NCI-H128 (cell line): ENCODE data around the gene PRSS8.
"Not testable (repeated sequence)": the region's sequence is repeated elsewhere in the genome, so short reads cannot be mapped to it uniquely, and the experiment has no call there.

ENCODE experiments used
- DNase-seq: peaks from one replicate; lab custom pipeline; 2025; ENCODE audit not compliant: unreplicated experiment; lab: John Stamatoyannopoulos, UW

PRSS8 gene

DNA sequence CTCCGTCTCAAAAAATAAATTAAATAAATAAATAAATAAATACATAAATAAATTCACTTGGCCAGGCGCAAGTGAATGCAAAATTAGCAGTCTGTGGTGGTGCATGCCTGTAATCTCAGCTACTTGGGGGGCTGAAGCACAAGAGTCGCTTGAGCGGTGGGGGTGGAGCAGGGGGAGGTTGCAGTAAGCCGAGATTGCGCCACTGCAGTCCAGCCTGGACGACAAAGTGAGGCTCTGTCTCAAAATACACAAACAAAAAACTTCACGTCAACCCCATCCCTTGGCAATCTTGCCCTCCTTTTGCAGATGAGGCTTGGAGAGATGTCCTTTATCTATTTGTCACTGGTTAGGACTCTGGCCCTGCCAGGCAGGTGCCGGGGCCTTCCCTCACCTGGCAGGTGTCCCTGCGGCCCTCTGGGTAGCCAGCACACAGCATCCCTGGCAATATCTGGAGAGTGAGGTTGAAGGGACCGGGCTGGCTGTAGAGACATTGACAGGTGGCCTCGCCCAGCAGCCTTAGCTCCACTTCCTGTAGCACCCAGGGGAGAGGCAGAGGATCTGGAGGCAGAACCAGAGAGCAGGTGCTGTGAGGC is 10.0 kb upstream of the PRSS8 start:
- DNase-seq, result no peak

DNA sequence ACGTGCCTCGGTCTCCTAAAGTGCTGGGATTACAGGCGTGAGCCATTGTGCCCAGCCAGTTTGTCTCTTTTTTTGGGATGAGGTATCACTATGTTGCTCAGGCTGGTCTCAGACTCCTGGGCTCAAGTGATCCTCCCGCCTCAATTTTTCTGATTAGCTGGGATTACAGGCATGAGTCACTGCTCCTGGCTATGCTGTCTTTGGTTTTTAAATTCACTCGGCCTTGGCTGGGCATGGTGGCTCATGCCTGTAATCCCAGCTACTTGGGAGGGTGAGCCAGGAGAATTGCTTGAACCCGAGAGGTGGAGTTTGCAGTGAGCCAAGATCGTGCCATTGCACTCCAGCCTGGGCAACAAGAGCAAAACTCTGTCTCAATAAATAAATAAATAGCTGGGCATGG is 8.9 kb upstream of the PRSS8 start:
- not testable (repeated sequence) for DNase-seq

DNA sequence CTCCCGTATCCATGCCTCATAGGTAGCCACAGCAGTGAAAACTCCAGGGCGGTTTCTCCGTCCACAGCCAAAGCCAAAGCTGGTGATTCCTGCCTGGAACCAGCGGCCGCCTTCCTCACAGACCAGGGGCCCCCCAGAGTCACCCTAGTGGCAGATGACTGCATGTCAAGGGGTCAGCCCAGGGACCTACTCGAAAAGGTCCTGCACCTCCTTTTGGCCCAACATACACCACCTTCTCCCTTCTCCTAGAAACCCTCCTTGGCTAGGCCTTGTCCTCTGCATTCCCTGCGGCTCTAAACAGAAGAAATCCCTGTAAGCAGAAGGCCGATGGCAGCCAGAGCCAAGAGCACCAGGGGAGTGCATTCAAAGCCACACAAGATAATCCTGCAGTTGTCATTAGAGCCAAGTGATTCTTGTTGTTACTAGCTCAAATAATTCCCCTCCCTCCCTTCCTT is 8.2 kb upstream of the PRSS8 start:
- DNase-seq, result no peak

DNA sequence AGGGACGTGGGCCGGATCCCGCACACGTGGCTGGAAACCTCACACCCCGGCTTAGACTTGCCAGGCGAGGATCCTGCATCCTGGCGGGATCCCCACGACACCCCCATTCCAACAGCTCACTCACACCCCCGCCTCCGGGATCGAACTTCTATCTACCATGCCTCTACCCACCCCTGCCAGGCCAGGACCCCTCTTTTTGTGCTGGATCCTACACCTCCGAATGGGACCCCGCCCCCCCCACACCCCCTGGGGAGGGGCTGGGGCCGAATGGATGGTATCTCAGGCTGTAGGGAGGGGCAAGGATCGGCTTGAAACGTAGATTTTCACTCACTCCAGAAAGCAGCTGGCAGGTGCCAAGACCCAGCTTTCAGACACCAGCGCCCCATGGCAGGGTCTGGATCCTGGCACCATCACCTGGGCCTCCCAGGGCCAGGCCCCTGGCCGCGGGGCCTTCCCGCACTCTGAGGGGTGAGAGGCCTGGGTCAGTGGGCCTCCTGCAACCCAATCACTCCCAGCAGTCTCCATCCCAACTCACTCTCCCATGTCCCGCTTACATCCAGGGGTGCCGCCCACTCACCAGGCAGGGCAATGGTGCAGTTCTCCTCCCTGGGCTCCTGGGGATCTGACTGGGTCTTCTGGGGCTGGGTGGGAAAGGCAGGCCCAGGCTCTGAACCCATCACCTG is 7.6 kb upstream of the PRSS8 start:
- no peak for DNase-seq

DNA sequence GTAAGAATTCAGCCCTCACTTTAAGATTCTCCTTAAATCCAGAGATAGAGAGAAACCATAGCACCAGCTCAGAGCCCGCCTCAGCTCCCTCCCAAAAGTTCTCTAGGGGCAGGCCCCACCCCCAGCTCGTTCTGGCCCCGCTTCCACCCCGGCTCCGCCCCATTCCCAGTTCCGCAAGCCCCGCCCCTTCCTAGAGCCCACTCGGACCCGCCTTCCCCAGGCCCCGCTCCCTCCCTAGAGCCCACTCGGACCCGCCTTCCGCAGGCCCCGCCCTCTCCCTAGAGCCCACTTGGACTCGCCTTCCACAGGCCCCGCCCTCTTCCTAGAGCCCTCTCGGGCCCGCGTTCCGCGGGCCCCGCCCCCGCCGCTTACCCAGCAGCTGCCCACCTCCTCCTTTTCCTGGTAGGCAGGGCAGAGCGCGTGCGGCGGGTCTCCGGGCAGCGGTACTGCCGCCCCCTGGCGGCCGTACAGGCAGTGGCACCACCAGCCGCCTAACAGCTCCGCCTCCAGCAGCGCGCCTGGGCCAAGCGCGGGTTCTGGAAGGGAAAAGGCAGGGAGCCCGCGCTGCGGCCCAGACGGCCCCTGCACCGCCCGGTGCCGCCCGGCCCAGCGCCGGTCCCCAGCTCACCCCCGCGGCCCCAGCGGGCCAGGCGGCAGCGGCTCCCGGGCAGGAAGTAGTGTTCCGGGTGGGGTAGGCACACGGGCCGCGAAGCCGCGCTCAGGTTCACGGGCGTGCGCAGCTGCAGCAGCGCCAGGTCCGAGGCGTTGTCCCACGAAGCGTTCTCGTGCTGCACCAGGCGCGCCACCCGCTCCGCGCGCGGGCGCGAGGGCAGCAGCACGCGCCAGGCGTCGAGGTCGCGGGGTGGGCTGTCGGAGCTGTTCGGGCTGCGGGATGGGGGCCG is 6.8 kb upstream of the PRSS8 start:
- DNase-seq, result peak; percentile 88

DNA sequence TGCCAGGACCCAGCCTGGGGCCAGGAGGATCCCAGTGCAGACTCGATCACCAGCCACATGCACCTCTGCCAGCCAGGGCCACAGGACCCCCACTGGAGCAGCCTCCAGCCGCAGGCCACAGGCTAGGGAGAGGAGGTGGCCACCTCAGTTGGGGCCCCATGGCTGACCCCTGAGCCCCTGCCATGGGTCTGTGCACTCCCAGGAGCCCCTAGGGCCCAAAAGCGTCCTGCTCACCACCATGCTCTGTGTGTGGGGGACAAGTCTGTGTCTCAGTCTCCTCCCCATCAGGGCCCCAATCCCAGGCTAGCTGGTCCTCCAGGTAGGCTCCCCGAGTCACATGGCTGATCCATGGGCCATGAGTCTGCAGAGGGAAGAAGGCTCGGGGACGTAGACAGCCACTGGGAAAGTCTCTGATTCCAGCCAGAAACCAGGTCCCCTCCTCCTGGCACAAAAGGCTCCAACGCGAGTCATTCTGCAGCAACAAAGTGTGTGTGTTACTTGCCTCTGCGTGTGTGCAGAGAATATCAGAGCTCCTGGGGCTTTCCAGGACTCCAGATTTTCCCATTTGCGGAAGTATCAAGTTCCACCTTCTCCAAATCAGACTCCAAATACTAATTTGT is 6.1 kb upstream of the PRSS8 start:
- no peak for DNase-seq

DNA sequence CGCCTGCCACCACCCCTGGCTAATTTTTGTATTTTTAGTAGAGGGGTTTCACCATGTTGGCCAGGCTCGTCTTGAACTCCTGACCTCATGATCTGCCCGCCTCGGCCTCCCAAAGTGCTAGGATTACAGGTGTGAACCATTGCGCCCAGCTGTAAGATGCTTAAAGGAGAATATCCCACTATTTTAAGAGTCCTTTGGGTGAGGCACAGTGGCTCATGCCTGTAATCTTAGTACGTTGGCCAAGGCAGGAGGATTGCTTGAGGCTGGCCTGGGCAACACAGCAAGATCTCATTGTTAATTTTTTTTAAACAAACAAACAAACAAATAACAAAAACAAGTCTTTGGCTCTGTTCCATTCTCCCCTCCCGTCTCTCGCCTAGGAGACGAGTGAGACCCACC is 5.5 kb upstream of the PRSS8 start:
- not testable (repeated sequence) for DNase-seq

DNA sequence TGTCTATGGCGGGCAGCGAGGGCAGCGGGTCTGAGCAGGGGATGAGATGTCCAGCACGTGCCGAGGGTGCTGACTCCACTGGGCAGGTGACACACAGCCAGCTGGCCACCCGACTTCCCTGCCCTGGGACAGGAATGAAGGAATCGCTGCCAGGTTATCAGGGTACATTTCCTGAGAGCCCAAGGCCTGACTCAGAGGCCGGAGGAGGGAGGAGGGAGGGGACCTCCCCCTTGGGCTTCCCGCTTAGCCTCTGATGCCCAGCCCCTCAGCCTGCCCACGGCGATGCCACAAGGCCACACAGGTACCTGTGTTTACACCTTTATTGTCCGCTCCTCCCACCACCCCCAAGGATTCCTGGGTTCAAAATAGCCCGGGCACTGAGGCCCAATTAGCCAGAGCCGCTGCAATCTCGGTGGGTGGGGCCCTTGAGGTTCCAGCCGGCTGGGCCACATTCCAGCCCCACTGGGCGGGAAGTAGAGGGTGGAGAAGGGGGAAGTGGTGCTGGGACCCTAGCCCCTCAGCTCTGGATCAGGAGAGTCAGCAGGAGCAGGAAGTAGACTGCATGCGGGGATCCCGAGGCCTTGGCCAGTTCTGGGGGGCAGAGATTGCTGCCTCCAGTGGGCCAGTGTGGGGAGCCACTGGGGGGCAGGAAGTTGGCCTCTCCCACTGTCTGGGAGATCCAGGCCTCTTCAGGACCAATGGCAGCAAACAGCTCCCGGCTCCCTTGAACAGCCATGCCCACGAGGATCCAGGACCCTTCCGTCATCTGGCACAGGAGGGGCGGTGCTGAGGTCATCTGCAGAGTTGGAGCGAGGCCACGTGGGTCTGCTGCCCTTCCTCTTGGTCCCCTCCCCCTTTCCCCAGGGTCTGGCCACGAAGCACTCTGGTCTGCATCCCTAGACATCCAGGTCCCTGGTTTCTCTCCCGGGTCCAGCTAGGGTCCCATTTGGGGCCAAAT is 3.4 kb upstream of the PRSS8 start:
- no peak for DNase-seq

DNA sequence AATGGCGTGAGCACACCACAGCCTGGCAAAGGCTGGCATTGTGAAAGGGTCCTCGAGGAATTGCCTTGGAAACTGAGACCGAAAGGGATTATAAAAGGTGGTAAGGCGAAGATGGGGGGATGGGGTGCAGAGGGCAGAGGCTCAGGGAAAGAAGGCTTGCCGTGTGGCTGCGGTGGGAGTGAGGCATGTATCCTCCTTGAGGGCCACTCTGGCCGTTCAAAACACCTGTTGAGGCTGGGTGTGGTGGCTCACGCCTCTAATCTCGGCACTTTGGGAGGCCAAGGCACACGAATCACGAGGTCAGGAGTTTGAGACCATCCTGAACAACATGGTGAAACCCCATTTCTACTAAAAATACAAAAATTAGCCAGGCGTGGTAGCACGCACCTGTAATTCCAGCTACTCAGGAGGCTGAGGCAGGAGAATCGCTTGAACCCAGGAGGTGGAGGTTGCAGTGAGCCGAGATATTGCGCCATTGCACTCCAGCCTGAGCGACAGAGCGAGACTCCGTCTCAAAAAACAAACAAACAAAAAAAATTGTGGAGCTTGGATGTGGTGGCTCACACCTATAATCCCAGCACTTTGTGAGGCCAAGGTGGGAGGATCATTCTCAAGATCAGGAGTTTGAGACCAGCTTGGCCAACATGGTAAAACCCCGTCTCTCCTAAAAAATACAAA is 1.4 kb upstream of the PRSS8 start:
- not testable (repeated sequence) for DNase-seq

DNA sequence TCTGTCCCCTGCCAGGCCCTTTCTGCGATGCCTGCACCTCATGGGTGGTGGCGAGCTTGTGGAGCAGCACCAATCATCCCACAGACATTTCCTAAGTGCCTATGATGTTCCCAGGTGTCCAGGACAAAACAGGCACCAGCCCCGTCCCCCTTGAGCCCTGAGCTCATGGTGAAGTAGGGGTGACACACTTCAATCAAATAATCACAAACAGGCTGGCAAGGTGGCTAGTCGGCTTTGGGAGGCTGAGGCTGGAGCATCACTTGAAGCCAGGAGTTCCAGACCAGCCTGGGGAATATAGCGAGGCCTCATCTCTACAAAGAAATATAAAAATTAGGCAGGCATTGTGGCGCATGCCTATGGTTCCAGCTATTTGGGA is 748 bp upstream of the PRSS8 start:
- DNase-seq, result no peak

DNA sequence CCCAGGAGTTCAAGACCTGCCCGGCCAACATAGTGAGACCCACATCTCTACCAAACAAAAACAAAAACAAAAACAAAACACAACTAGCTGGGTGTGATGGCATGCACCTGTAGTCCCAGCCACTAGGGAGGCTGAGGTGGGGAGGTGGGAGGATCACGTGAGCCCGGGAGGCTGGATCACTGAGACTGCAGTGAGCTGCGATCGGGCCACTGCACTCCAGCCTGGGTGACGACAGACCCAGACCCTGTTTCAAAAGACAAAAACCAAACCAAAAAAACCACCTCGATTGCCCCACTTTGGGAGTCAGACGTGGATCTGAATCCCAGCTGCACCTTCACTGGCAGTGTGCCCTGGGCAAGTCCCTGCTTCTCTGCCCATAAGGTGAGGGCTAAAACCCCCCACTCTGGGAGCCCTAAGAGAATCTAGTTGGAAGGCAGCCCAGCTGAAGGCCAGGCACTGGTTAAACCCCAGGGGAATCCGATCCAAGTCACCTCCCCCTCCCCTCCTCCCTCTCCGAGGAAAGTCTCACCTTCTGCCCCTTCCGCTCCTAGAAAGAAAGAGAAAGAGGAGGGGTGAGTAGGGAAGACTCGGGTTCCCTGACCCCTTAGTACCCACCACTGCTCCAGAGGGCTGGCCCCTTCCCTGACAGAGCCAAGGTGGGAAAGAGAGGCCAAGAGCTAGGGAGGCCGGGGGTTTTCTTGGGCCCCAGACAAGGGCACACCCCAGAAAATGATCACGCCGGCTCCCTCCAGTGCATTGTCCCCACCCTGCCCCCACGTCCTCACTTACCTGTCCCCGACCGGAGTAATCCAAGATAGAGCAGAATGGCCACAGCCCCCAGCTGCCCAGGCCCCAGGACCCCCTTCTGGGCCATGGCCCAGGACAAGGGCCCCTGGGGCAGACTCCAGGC is 647 bp downstream of the PRSS8 start:
- DNase-seq, result no peak

DNA sequence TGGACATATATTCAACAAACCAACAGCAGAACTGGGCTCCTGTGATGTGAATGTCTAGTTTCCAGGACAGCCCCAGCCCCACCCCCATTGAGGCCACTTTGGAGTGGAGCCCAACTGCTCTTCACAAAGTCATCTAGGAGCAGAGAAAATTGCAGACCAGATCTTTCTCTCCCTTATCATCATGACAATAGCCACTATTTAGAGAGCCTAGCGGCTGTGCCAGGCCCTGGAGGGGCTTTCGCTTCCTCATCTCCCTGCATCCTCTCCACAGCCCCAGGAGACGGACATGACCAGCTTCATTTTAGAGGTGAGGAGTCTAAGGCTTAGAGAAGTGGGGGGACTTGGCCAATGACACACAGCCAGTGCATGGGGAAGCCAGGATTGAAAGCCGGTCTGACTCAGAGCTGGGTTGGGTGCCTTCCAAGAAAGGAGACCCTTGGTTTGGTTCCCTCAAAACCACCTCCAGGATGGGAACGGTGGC is 1.4 kb downstream of the PRSS8 start:
- DNase-seq, result no peak

DNA sequence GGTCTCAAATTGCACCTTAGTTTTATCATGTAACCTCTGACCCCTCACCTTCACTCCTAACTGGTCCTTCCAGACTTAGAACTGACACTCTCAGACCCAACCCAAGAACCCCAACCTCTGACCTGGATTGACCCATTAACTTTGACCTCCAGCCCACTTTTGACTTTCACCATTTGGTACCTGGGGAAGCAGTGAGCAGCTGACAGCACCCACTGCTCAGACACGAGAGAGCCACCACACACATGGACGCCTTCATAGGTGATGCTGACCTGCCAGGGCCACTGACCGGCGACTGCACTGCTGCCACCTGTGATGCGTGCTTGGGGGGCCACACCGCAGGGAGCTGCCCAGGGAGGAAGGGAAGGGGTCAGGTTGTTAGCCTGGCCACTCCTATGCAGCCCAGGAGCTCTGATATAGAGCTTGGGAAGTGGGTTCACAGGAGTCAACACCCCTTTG is 2.5 kb downstream of the PRSS8 start:
- DNase-seq, result no peak

DNA sequence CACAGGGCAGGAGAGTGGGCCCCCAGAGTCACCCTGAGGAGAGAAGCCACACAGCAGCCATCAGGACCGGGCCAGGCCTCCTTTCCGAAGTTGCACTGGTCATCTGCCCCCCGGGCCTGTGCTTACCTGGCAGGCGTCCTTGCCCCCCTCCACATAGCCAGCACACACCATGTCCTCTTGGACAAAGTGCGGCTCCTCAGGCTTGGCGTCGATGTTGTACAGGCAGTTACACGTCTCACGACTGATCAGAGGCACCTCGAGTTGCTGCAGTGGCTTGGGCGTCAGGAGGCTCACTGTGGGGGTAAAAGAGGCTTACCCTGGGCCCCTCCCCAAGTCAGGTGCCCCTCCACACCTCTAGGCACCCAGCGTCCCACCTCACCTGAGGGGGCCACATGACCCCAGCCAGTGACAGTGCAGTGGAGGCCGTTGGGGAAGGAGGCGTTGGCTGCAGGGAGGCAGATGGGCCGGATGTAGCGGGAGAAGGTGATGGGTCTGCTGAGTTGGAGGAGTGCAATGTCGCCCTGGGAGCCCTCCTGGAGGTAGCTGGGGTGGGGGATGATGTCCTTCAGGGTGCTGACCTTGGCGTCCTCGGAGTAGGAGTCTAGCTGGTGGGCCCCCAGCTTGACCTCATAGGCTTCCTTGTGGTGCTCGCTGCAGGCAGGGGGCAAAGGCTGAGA is 3.1 kb downstream of the PRSS8 start:
- no peak for DNase-seq

DNA sequence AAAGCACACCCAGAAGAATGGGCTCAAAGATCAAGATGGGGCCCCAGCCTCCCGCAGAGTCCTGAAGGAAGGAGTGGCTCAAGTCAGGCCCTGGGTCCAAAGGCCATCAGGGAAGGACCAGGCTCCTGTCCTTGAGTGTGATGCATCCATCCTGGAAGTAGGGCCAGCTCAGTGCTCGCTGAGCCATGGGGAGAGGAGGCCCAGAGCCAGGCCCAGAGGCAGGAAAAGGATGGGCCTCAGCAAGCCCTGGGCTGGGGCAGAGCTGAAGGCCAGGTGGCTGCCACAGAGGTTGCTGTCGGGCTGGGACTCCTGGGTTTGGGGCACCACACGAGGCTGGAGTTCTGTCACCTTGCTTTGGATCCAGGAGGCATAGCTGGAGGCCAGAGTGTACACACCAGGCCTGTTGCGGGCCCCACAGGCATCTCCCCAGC is 3.7 kb downstream of the PRSS8 start:
- no peak for DNase-seq

DNA sequence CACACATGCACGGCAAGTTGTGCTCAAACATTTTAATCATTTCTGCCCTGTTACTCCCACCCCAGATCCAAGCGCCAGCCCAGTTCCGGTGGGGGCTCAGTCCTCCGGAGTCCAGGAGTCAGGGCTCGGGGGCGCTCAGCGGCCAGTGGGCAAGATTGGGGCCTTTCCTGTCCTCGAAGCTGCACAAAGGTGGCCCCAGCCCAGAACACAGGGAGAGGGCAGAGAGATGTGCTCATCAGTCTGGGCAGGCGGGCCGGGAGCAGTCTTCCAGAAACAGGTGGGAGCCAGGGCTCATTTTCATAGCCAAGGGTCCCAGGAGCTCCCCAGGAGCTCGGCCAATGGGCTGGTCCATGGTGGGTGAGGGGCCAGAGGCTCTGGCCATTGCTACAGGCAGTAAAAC is 4.1 kb downstream of the PRSS8 start:
- no peak for DNase-seq

DNA sequence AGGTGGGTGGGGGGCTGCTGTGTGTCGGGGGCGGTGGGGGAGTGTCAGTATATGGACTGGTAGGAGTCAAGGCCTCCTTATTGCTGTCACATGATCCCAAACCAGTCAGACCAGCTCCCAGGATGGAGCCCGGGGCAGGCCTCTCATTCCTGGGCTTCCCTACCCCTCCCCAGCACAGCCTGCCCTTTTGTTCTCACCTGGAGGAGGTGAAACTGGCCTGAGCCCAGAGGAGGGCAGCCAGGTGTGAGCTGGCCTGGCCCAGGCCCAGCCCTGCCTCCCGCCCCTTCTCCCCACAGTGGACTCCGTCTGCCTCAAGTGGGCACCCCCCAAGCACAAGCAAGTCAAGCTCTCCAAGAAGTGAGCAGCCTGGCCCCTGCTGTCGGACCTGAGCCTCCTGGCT is 4.6 kb downstream of the PRSS8 start:
- DNase-seq, result no peak

DNA sequence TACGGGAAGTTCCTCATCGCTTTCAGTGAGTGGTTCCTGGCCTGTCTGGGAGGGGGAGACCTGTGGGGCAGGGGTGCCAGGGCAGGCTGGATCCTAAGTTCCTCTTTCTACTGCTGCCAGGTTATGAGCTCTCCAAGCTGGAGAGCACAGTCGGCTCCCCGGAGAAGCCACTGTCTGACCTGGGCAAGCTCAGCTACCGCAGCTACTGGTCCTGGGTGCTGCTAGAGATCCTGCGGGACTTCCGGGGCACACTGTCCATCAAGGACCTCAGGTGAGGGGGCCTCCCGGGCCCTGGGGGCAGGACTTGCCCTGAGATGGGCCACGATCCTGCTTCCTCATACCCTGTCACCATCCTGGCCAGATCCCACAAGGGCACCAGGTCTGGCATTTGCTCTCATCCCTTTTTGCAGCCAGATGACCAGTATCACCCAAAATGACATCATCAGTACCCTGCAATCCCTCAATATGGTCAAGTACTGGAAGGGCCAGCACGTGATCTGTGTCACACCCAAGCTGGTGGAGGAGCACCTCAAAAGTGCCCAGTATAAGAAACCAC is 5.1 kb downstream of the PRSS8 start:
- no peak for DNase-seq
